H1 (cell line): ENCODE results near the gene AP2B1.

Experiments
- BRCA1 ChIP-seq: IDR thresholded peaks from 2 replicates; pipeline ENCODE4 v1.6.1; 2012; ENCODE audit warnings: low read depth, low read length, improper control_type of control experiment
- EZH2 ChIP-seq: fragments of 200-600 bp; sonication (generic); IDR thresholded peaks from 2 replicates; pipeline ENCODE4 v1.7.1; 2012; ENCODE audit warnings: low read depth, mild to moderate bottlenecking, moderate library complexity, low read length, inconsistent platforms; ENCODE audit not compliant: severe bottlenecking
- MAFK ChIP-seq: IDR thresholded peaks from 2 replicates; pipeline ENCODE4 v1.6.1; 2012; ENCODE audit warnings: low read depth, mild to moderate bottlenecking, improper control_type of control experiment, low read length
- SP1 ChIP-seq: IDR thresholded peaks from 2 replicates; pipeline ENCODE4 v1.6.1; 2011; ENCODE audit warnings: low read depth, low read length
- SRF ChIP-seq: IDR thresholded peaks from 2 replicates; pipeline ENCODE4 v1.6.1; 2011; ENCODE audit warnings: mild to moderate bottlenecking, low read depth, low read length, moderate library complexity
- TF ChIP-seq, protein P1 (sequence below), 3 experiments: IDR thresholded peaks; 1 replicate in 2 of 3; 2 replicates in 1 of 3; pipeline versions ENCODE4 v1.5.1 to v1.6.1; 2011; ENCODE audit warnings: low read length in 3 of 3, mild to moderate bottlenecking in 3 of 3, inconsistent platforms in 2 of 3, low read depth in 1 of 3, moderate library complexity in 1 of 3; ENCODE audit not compliant: insufficient read depth in 1 of 3; ENCODE audit errors: control extremely low read depth in 1 of 3

DNA sequence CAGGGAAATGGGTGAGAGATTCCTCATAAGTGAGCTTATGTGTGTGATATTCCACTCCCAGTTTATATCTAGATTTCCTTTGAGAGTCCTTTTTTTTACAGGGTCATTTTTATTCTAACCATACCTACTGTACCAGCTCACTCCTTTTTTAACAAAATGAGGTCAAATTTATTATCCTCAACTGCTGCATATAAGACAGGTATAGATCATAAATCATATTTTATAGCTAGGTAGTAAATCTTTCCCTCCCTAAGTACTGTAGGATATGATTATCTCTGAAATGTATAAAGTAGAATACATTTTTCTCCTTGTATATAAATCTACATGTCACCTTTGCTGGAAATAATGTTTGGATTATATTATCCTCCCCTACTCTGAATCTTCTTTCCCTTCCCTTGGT lies 31.5 kb downstream of the AP2B1 start:
- TF ChIP-seq MAFK (no peak), SRF (no peak), EZH2 (no peak), BRCA1 (no peak), SP1 (no peak)
- TF ChIP-seq, protein P1, sequence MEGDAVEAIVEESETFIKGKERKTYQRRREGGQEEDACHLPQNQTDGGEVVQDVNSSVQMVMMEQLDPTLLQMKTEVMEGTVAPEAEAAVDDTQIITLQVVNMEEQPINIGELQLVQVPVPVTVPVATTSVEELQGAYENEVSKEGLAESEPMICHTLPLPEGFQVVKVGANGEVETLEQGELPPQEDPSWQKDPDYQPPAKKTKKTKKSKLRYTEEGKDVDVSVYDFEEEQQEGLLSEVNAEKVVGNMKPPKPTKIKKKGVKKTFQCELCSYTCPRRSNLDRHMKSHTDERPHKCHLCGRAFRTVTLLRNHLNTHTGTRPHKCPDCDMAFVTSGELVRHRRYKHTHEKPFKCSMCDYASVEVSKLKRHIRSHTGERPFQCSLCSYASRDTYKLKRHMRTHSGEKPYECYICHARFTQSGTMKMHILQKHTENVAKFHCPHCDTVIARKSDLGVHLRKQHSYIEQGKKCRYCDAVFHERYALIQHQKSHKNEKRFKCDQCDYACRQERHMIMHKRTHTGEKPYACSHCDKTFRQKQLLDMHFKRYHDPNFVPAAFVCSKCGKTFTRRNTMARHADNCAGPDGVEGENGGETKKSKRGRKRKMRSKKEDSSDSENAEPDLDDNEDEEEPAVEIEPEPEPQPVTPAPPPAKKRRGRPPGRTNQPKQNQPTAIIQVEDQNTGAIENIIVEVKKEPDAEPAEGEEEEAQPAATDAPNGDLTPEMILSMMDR (IDR thresholded peaks at IDR 0.05; ENCODE audit: control extremely low read depth in 1 of 3, insufficient read depth in 1 of 3, low read depth in 1 of 3, low read length in 3 of 3), result no peak
